GM12864 (cell line): ENCODE data around the gene ATP1B3.

Experiments
- DNase-seq: peaks from one replicate; pipeline ENCODE4 v3.0.0-alpha.2; 2011; ENCODE audit warnings: low read depth
- H3K4me3 ChIP-seq: 2 replicates; pipeline ENCODE4 v1.5.1; 2011; ENCODE audit warnings: mild to moderate bottlenecking, low read depth, low read length, control low read depth
- TF ChIP-seq, protein P1 (sequence below): IDR thresholded peaks from 2 replicates; pipeline ENCODE4 v1.5.1; 2011; ENCODE audit warnings: low read depth, mild to moderate bottlenecking, moderate library complexity, low read length, control low read depth, inconsistent platforms; ENCODE audit errors: missing control alignments

The ATP1B3 gene

DNA sequence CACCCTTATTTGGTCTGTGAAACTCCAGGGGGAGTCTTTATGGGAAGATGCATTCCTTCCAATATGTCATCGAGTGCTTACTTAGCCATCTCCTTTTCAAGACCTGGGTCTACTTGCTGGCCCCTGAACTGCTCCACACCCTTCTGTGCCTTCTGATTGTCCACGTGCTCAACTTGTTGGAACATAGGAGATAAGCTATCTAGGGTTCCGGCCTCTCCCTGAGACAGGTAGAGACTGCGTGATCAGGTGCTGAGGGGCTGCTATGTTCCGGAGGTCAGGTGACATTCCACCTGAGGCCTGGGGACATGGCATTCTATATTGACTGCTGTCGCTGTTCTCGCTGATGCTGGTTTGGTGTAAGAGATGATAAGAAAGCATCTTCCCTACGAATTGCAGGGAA is 65.6 kb downstream of the ATP1B3 start:
- TF ChIP-seq, protein P1, sequence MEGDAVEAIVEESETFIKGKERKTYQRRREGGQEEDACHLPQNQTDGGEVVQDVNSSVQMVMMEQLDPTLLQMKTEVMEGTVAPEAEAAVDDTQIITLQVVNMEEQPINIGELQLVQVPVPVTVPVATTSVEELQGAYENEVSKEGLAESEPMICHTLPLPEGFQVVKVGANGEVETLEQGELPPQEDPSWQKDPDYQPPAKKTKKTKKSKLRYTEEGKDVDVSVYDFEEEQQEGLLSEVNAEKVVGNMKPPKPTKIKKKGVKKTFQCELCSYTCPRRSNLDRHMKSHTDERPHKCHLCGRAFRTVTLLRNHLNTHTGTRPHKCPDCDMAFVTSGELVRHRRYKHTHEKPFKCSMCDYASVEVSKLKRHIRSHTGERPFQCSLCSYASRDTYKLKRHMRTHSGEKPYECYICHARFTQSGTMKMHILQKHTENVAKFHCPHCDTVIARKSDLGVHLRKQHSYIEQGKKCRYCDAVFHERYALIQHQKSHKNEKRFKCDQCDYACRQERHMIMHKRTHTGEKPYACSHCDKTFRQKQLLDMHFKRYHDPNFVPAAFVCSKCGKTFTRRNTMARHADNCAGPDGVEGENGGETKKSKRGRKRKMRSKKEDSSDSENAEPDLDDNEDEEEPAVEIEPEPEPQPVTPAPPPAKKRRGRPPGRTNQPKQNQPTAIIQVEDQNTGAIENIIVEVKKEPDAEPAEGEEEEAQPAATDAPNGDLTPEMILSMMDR, result no peak
- no peak for DNase-seq
- no peak overlapping the region for H3K4me3 ChIP-seq

DNA sequence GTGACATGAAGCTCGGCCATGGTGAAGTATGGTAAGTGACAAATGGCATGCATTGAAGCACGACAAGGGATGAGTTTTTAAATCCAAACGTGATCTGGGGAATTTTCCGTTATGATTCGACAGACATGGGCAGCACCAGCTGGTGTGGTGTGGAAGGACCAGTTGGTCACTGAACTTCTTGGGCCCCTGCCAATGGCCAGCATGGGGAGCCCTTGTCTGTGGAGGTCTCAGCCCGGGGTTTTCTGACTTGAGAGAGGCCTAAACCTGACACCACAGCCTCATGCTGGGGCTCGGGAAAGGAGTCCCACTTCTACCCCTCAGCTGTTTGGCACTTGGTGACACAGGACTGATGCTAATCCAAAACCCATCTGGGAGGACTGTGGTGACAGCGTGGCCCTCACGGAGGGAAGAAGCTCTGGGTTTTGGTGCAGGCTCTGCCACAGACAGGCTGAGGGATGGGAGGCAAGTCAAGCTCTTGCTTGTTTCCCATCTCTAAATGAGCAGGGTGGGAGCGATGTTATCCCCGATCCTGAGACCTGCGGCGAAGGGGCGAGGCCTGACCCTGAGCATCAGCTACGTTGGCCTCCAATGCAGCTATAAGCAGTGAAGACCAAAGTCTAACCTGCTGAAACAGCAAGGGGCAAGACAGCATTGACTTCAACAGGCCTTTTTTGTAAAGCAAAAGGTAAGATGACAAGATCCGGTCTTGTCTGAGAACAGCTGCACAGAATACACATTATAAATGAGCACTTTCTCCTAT is 69.5 kb downstream of the ATP1B3 start:
- TF ChIP-seq, protein P1, result no peak
- H3K4me3 ChIP-seq, result no peak overlapping the region
- no peak for DNase-seq

DNA sequence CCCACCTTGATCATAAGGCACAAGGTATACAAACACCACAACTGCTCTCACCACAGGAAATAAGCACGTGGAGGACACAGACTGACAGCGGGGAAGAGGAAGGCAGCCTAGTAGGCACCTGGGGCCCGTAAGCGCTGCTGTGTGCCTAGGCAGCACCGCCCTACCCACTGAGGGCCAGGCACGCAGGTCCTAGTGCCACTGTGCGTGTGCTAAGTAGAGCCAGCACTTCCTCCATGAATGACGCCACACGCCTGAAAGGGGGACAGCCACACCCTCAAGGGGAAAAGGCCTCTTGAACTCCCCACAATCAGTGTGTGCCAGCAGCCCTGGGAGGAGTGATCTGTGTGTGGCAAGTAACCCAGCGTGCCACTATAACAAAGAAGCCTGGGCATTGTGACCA is 73.0 kb downstream of the ATP1B3 start:
- H3K4me3 ChIP-seq, result no peak overlapping the region
- DNase-seq, result no peak
- TF ChIP-seq, protein P1, result no peak

DNA sequence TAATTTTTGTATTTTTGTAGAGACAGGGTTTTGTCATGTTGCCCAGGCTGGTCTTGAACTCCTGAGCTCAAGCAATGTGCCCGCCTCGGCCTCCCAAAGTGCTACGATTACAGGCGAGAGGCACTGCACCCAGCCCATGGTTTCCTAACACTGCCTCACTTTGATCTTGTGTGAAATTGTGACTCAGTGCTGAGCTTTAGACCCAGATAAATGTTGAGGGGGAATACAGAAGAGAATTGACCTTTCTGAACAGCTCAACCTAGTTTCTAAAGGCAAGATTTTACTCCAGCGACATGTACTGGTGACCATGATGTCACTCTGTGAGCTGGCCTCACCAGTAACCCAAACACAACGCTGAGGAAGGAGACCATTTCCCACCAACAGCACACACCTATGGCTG is 73.5 kb downstream of the ATP1B3 start:
- DNase-seq, result no peak
- TF ChIP-seq, protein P1, result no peak
- no peak overlapping the region for H3K4me3 ChIP-seq

DNA sequence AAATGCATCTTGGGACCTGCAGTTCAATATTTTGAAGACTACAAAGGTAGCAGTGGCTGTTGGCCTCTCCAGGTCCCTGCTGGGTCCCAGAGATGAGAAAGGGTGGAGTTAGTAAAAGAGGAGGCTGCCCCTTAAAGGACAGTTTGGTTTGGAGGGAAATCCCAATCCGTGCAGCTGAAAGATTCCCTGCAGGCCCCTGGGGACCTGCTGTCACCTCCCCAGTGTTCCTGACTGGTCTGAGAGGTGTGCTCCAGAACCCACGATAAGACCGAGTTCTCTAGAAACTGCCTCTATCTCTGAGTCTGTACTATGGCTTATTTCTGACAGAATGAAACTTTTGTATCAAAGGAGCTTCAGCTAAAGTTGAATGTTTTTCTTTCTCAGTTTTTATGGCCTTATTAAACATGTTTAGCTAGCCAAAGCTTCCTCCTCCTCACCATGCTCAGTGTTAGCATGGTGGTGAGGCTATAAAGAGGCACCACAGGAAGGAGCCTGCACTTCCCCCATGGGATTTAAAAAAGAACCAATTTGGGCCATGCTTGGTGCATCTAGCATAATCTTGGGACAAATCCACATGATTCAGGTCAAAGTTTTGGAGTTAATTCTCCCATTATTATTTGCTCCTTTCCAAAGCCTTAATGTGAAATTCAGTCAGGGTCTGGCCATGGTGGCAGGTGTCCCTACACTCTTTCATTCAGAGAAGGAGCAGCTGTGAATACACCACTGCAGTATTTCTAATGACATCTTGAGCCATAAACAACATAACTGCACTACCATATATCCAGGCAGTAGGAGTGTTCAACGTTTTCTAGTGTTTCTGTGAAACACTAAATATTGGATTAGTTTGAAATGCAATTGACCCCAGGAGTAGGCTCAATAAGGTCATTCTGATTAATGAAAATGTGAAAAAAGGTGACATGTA is 74.4 kb downstream of the ATP1B3 start:
- no peak for DNase-seq
- TF ChIP-seq, protein P1, result no peak
- H3K4me3 ChIP-seq, result no peak overlapping the region

DNA sequence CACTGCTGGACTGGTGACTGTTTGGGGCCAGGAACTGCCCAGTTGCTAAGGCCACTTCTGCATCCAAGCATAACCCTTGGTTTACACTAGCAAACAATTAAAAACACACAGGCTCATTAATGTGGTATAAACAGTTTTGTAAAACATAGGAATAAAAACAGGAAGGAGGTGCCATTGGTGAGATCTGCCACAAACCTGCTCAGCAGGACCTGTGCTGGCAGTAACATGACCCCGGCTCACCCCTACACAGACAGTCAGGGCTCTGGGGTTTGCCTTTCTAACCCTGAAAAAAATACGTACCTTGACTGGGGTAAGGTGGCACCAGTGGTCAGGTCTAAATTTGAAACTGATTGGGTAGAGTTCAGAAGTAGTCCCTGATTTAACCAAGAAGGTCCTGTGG is 76.2 kb downstream of the ATP1B3 start:
- TF ChIP-seq, protein P1, result no peak
- DNase-seq, result no peak
- no peak overlapping the region for H3K4me3 ChIP-seq

DNA sequence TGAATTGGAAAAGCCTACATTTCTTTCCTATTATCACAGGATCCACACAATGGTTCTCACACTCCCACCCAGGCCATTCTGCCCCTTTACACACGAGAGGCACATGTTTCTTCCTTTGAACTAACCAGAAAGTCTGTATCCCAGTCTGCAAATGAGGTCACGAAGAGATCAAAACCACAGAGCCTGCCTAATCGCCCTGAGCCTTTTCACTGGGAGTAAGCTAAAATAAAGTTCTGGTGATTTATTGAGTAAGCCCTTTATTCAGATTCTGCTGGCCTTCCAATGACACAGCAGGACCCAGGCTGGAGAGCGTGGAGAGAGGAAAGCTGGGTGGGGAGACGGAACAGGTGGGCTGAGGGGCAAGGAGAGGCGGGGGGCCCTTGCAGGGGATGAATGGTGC is 78.7 kb downstream of the ATP1B3 start:
- TF ChIP-seq, protein P1, result no peak
- no peak overlapping the region for H3K4me3 ChIP-seq
- DNase-seq, result no peak
